Activated CD8-positive, alpha-beta memory T cell treated with anti-CD3 and anti-CD28 coated beads, Interleukin-2, amount 50 U/mL, for 4 hours (primary cell): ENCODE measurements around the gene TP53AIP1.

Experiments
- DNase-seq: peaks from one replicate; pipeline ENCODE4 v3.0.0-alpha.2; 2020

TP53AIP1 gene

GRCh38 chr11:128904656-128905344 lies 37.9 kb downstream of the TP53AIP1 start:
- no peak for DNase-seq

GRCh38 chr11:128904303-128904655 lies 38.4 kb downstream of the TP53AIP1 start:
- DNase-seq: no peak

DNA sequence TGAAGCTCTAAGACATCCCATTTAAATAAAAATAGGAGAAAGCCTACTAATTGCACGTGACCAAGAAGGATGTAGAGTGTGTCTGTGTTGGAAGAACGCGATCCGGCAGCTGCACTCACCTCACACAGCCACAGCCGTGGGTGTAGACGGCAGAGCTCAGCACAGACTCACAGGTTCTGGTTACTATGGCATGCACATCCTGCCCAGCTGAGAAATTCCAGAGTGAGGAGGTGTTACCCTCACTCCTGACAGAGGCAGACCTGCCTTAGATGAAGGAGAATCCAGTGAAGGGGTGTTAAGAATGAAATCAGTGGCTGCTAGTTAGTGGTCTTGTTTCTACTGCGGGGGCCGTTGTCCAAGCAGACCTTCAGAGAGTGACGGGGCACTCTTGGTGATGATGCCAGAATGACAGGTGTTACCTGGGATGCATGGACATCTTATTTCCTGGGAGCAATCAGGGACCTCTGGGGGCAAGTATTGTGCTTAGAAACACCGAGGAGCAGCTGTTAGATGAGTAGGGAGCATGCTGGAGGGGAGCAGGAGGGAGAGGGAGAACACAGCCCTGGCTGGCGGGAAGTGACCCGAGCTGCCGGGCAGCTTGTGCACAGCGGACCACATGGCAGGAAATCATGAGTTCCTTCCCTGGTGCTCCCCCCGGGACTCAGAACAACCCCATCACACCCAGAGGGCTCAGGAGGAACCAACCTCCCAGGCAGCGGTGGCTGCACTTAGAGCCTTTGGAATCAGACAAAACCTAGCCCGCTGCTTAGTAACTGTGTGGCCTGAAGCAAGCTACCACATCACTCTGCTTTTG lies 39.2 kb downstream of the TP53AIP1 start:
- no peak for DNase-seq

DNA sequence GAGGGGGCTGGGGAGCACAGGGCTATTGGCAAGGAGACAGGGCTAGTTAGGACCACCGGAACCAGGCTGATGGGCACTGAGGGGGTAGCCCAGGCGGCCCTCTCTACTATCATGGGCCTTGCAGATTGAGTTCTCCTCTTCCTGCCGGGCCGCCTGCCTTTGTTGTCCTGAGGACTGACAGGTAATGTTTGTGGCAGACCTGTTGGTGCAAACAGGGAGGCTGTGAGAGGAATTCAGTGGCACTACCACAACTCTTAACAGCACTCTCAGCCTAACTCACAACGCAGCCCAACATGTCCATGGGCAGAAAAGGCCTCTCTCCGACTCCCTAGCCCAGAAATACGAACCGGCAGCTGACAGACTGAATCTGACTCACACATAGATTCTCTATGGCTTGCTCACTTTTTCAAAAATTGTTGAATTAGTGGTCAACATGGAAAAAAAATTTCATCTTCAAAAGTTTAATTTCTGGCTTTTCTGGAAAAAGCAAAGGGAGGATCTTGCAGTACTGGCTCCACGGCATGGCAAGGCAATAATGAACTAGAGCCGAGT lies 40.1 kb downstream of the TP53AIP1 start:
- DNase-seq: no peak

GRCh38 chr11:128901653-128902514 lies 40.8 kb downstream of the TP53AIP1 start:
- no peak for DNase-seq

- DNase-seq: no peak
Observed at GRCh38 chr11:128900468-128900867, 42.2 kb downstream of the TP53AIP1 start.

GRCh38 chr11:128898580-128899344 lies 43.9 kb downstream of the TP53AIP1 start:
- DNase-seq: no peak

DNA sequence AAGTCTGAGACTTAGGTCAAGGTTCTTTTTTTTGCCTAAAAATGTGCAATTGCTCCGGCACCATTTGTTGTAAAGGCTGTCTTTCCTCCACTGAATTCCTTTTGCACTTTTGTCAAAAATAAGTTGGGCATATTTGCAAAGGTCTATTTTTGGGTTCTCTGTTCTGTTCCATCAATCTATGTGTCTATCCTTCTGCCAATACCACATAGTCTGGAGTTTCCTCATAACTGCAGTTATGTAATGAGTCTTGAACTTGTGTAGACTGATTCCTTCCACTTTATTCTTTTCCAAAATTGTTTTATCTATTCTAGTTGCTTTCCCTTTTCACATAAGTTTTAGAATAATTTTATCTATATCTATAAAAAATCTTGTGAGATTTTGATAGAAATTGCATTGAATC lies 44.8 kb downstream of the TP53AIP1 start:
- DNase-seq: no peak

GRCh38 chr11:128896356-128896755 lies 46.3 kb downstream of the TP53AIP1 start:
- DNase-seq: no peak

DNA sequence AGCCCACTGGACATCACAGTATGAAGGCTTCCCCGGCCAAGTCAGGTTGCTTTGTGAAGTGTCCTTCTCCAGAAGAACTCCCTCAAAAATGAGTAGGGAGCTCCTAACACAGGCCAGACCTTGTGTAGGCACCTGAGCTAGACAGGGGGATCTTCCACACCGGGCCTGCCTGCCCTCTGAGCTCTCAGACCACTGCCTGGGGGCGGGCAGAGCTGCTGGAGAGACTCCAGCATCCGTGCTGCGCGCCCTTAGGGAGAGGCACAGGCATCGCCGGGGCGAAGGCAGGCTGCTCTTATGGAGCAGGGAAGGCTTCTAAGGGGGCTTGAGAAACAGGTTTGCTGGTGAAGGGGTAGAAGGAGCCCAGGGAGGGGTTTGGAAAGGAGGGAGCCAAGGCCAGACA lies 47.1 kb downstream of the TP53AIP1 start:
- no peak for DNase-seq

- DNase-seq: no peak
Observed at GRCh38 chr11:128894685-128895084, 48.0 kb downstream of the TP53AIP1 start.

GRCh38 chr11:128894286-128894681 lies 48.4 kb downstream of the TP53AIP1 start:
- DNase-seq: no peak

DNA sequence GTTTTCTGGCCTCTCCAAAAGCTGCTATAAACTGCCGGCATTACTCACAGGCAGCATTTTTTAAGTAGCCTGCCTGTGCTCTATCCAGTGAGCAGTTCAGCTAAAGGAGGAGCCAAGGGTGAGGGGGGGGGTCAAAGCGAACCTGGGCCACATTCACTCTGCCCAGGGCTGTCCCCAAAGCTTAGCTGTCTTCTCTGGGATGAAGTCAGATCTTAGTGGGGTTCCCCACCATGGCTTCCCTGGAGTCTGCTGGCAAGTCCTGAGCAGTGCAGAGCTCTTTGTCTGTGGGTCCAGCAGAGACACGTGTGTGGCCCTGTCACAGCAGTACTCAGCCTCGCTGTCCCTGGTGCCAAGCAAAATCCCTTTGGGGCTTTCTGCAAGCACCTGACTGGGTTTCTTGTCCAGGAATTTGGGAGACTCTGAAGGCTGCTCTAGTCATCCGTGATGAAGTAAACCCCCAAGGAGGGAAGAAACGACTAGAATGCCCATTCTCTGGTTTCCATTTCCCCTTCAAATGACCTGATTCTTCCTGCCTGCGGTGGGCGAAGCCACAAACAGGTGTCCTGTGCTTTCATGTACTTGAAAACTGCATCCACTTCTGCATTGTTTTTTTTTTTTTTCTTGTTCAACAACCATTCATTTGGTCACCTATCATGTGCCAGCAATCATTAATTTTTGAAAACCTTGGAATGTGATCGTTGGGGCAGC lies 48.9 kb downstream of the TP53AIP1 start:
- no peak for DNase-seq

- no peak for DNase-seq
Observed at GRCh38 chr11:128892866-128893565, 49.7 kb downstream of the TP53AIP1 start.

DNA sequence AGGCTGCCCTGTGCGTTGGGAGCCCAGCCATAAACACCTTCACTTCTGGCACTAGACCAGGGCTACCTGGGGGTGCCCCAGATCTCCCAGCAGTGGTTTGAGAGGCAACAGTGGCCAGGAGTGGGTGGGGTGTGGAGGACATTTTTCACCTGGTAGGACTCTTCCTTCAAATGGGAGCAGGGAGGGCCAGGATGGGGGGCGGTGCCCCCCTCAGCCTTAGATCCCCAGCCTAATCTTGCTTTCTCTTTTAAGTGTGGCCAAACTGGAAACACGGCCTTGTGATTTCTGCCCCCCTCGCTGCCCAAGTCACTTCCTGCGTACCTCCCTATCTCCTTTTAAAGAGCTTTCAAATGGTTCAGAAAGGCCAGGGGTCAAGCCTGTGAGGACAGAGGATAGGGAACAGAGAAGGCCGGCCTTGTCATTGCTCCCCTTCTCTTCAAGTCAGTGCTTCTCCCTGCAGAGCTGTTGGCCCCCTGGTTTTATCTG lies 50.7 kb downstream of the TP53AIP1 start:
- DNase-seq: no peak

GRCh38 chr11:128890543-128891368 lies 51.9 kb downstream of the TP53AIP1 start, which contains the start of gene KCNJ5:
KCNJ5 (plus strand) TSS chr11:128891356; CDS start chr11:128911274, 19,918 bp downstream.
- no peak for DNase-seq

DNA sequence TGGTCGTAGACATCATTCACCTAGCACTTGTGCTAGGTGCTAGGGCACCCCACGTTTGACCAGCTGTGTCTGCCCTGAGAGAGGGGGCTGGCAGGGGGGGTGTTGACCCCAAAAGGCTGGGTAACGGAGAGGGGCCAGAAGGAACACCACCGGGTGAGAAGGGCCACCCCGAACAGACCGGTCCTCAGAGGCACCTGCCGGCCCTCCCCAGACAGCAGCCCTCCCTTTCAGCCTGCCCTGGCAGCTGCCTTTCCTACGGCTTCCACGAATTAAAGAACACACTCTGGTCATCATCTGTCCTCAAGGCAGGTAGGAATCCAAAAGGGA lies 52.5 kb downstream of the TP53AIP1 start:
- DNase-seq: no peak

DNA sequence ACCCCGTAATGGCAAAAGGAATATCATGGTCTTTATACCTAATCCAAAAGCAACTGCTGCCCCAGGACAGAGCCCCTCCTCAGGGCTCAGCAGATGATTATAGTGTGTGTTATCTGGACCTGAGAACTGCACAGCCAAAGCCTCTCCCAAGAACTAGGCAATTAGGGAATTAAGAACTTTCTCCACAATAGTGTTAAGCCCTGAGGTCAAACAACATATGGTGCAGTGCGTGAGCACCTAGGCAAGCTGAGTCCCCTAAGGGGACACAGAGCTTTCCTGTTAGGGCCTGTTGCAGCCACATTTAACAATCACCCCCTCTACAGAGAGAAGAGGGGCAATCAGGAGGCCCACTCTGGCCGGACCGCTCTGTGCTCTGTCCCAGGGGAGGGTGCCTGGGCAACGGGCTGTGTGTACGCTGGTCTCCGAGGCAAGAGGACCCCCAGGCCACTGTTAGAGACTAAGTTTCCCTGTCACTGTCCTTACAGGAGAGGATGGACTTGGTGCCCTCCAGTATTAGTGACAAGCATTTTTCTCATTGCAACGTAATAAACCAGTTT lies 52.9 kb downstream of the TP53AIP1 start:
- DNase-seq: no peak
